Panc1 (cell line): ENCODE results near the gene ETFRF1.

Source experiments
- CTCF ChIP-seq: fragments of 450-650 bp; IDR thresholded peaks from 2 replicates; pipeline ENCODE4 v1.5.1; 2017; ENCODE audit warnings: mild to moderate bottlenecking
- POLR2AphosphoS5 ChIP-seq: IDR thresholded peaks from 2 replicates; pipeline ENCODE4 v1.6.1; 2012; ENCODE audit warnings: mild to moderate bottlenecking, low read depth, low read length, moderate library complexity
- REST ChIP-seq, 2 experiments: IDR thresholded peaks; 2 replicates each; pipeline ENCODE4 v1.6.1; 2011 to 2012; ENCODE audit warnings: low read depth in 2 of 2, control low read depth in 1 of 2, low read length in 1 of 2, mild to moderate bottlenecking in 1 of 2, moderate library complexity in 1 of 2; ENCODE audit not compliant: insufficient read depth in 1 of 2
- TCF7L2 ChIP-seq: IDR thresholded peaks from 2 replicates; pipeline ENCODE4 v1.6.1; 2011; ENCODE audit warnings: mild to moderate bottlenecking, low read depth, low read length, inconsistent platforms

- TF ChIP-seq CTCF, result no peak
- TF ChIP-seq POLR2AphosphoS5, result no peak
- no peak for TF ChIP-seq REST (IDR thresholded peaks at IDR 0.05; ENCODE audit: insufficient read depth in 1 of 2, low read depth in 2 of 2, low read length in 1 of 2)
- no peak for TF ChIP-seq TCF7L2
These were observed 823 bp upstream of the ETFRF1 start for GRCh38 chr12:25194214-25194613.
